Gastrocnemius medialis (tissue), 4 donors: ENCODE results near the gene HLA-DRB1. TPM values are rescaled to one million over a fixed set of nuclear protein-coding genes. Genes with fewer than 3 reads are reported as not detected.

ENCODE experiments used
- ATAC-seq, 2 donors: fragments of 150-250 bp; one replicate each; pipeline ENCODE4 v1.9.1; 2016
- DNase-seq, 2 donors: peaks; one replicate each; pipeline ENCODE4 v3.0.0-alpha.2; 2019
- H3K27ac ChIP-seq, 4 donors: fragments of 200-600 bp; sonication (generic); 1 replicate in 1 of 4; 2 replicates in 3 of 4; pipeline ENCODE4 v1.5.1; 2016 to 2018; ENCODE audit warnings: mild to moderate bottlenecking in 2 of 4, moderate library complexity in 1 of 4
- H3K27me3 ChIP-seq, 3 donors: fragments of 200-600 bp; sonication (generic) in 2 of 3; 1 replicate in 1 of 3; 2 replicates in 2 of 3; pipeline versions ENCODE4 v1.5.1 to v1.6.0; 2016 to 2019; ENCODE audit warnings: mild to moderate bottlenecking in 1 of 3, moderate library complexity in 1 of 3
- H3K36me3 ChIP-seq, 2 donors: fragments of 200-600 bp; sonication (generic) in 1 of 2; one replicate each; pipeline ENCODE4 v1.5.1; 2017 to 2018
- H3K4me1 ChIP-seq, 2 donors: fragments of 200-600 bp; sonication (generic) in 1 of 2; one replicate each; pipeline ENCODE4 v1.5.1; 2016 to 2017; ENCODE audit warnings: mild to moderate bottlenecking in 2 of 2
- H3K4me3 ChIP-seq, 4 donors: fragments of 200-600 bp; sonication (generic) in 3 of 4; 1 replicate in 1 of 4; 2 replicates in 3 of 4; pipeline ENCODE4 v1.5.1; 2016 to 2019; ENCODE audit warnings: mild to moderate bottlenecking in 2 of 4
- H3K9me3 ChIP-seq, 3 donors: fragments of 200-600 bp; sonication (generic) in 2 of 3; 1 replicate in 1 of 3; 2 replicates in 2 of 3; pipeline ENCODE4 v1.5.1; 2016 to 2019
- POLR2A ChIP-seq, 2 donors: fragments of 450-650 bp; IDR thresholded peaks; one replicate each; pipeline ENCODE4 v1.6.1; 2017; ENCODE audit warnings: antibody characterized with exemption in 2 of 2, mild to moderate bottlenecking in 2 of 2, moderate library complexity in 2 of 2
- in situ Hi-C, 4 donors: fragments of 200-750 bp; cut with MboI; loops; one replicate each; pipeline versions ENCODE4 v1.15.0 to v1.8.0; 2017; ENCODE audit warnings: low sequenced_read_pairs in 4 of 4
- intact Hi-C: fragments of 100-400 bp; cut with DNase I; formaldehyde crosslinking; loops from one replicate; pipeline ENCODE4 v1.15.1; 2023; ENCODE audit warnings: low total_unique reads
- total RNA-seq, 4 donors: library from RNA; depleted of rRNA; stranded (reverse); fragments of >200 nt; gene quantifications; one replicate each; pipeline versions ENCODE4 v1.1.0 to v1.2.3, GENCODE V29; 2016
- TF ChIP-seq, protein P1 (sequence below), 5 experiments: fragments of 450-650 bp in 3 of 5; fragments of 200-600 bp in 2 of 5; sonication (generic) in 2 of 5; IDR thresholded peaks in 4 of 5; conservative IDR thresholded peaks in 1 of 5; 1 replicate in 4 of 5; 2 replicates in 1 of 5; pipeline ENCODE4 v1.5.1; 2016 to 2019; ENCODE audit warnings: antibody characterized with exemption in 5 of 5, mild to moderate bottlenecking in 3 of 5, moderate library complexity in 3 of 5

Gene HLA-DRB1
- 10 to 100 TPM in 3 of 4 donors, 1 to 10 TPM in 1; 7.5 to 25.2 (median 16.5) TPM for total RNA-seq

DNA sequence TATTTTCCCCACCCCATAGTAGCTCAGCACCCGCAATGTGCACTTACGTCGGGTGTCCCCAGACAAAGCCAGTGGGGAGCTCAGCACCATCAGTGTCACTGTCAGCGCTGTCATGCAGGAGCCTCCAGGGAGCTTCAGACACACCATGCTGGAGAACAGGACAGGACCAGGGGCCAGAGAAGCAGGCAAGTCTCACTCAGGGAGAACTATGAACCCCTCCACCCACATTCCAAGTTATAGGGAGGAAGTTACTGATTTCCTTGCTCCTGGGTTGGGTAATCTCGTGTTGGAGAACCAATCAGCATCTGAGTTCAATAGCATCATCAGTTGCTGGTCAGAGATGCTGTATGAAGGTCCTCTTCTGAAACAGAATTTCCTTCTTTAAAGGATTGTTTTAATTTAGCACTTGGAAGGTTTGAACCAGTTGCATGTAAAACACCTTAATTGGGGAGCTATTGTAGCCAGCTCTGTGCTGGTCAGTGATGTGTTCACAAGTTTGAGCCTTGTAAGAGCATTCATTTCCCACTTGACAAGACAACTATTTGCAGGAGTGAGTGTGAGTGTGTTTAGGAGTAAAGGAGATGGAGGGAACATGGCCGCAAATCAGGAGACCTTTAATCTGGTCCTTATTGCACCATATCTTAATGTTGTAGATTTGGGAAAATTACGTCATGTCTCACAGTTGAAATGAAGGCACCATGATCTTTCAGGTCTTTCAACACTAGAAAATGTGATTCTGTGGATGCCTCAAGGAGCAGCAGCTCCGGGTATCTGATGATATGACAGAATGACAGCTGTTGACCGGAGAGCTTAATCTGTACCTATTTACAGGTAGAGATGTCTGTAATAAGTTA is at the start of gene HLA-DRB1:
HLA-DRB1 (minus strand) TSS at position 253 of the 854 bp plus-strand sequence; CDS start at position 147, 106 bp downstream.
- intact Hi-C loops (loop anchor here (5.0 kb wide), 1 partner anchor 68 kb away; no protein-coding TSS in a partner anchor), in situ Hi-C loops (loop anchor here (5.0 to 25.0 kb wide), 3 partner anchors 63 to 103 kb away; no protein-coding TSS in a partner anchor)
- Histone ChIP-seq H3K27me3 (no peaks in the 10 kb centered on the region), H3K27ac (peak within 1 kb of the TSS in 1 of 4 donors; percentile 53), H3K4me1 (no peaks in the 10 kb centered on the region), H3K4me3 (peak within 1 kb of the TSS in 1 of 4 donors; percentile 41), H3K36me3 (no peaks in the 10 kb centered on the region), H3K9me3 (no peaks in the 10 kb centered on the region)
- ATAC-seq (peak; percentile 97), DNase-seq (peak in 1 of 2 donors; percentile 20)
- peak in 1 of 2 donors; percentile 60 for TF ChIP-seq POLR2A (IDR thresholded peaks at IDR 0.05)
- TF ChIP-seq, protein P1, sequence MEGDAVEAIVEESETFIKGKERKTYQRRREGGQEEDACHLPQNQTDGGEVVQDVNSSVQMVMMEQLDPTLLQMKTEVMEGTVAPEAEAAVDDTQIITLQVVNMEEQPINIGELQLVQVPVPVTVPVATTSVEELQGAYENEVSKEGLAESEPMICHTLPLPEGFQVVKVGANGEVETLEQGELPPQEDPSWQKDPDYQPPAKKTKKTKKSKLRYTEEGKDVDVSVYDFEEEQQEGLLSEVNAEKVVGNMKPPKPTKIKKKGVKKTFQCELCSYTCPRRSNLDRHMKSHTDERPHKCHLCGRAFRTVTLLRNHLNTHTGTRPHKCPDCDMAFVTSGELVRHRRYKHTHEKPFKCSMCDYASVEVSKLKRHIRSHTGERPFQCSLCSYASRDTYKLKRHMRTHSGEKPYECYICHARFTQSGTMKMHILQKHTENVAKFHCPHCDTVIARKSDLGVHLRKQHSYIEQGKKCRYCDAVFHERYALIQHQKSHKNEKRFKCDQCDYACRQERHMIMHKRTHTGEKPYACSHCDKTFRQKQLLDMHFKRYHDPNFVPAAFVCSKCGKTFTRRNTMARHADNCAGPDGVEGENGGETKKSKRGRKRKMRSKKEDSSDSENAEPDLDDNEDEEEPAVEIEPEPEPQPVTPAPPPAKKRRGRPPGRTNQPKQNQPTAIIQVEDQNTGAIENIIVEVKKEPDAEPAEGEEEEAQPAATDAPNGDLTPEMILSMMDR (IDR thresholded peaks at IDR 0.05 in 4 of 5, conservative IDR thresholded peaks at IDR 0.05 in 1 of 5) = no peak

DNA sequence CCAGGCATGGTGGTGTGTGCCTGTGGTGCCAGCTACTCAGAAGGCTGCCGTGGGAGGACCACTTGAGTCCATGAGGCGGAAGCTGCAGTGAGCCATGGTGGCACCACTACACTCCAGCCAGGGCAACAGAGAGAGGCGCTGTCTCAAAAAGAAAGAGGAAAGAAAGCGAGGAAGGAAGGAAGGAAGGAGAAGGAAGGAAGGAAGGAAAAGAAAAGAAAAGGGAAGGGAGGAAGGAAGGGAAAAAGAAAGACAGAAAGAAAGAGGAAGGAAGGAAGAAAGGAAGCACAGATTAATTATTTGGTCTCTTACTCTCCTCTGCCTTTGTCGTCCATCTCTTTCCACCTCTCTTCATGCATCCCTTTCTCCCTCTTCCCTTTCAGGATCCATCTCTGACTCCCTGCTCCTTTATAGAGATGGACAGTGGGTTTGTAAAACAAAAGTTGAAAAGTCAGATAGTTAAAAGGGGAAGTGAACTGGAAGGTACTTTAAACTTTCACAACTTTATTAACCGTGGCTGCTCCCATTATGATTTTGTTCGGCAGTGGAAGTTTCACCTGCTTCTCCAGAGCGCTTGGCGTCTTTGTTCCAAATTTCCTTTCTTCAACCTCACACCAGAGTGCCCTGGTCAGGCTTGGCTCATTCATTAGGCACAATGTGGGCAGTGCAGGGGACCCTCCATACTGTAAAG is 49.0 kb upstream of the HLA-DRB1 start:
- Histone ChIP-seq H3K9me3 (no peaks in the 10 kb centered on the region), H3K4me1 (no peaks in the 10 kb centered on the region), H3K27me3 (no peaks in the 10 kb centered on the region), H3K36me3 (no peaks in the 10 kb centered on the region), H3K4me3 (no peak overlapping the region), H3K27ac (no peak overlapping the region)
- no peak for TF ChIP-seq POLR2A (IDR thresholded peaks at IDR 0.05)
- TF ChIP-seq, protein P1 (IDR thresholded peaks at IDR 0.05 in 4 of 5, conservative IDR thresholded peaks at IDR 0.05 in 1 of 5) = no peak
- intact Hi-C loops = no loop called here
- ATAC-seq (no peak), DNase-seq (no peak)
- in situ Hi-C loops = no loop called here

DNA sequence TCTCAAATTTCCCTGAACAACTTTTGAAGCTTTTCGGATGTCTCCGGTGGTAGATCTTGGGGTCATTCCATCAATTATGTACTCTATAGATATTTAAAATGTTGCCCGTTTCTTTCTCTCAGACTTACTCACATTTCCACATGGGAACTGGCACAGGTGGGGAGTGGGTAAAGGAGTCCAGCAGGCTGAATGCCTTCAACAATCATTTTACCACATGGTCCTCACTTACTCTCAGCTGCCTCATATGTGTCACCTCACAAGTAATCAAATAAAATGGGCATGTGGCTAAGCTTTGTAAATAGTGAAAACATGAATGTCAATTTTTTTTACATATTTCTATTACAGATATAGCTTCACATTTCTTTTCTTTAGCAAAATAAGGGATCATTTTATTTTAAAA is 48.2 kb upstream of the HLA-DRB1 start:
- no peaks in the 10 kb centered on the region for H3K4me1 ChIP-seq
- TF ChIP-seq, protein P1 (IDR thresholded peaks at IDR 0.05 in 4 of 5, conservative IDR thresholded peaks at IDR 0.05 in 1 of 5) = no peak
- TF ChIP-seq POLR2A (IDR thresholded peaks at IDR 0.05) = no peak
- H3K4me3 ChIP-seq = peak overlapping the region in 1 of 4 donors; percentile 9
- no peaks in the 10 kb centered on the region for H3K27me3 ChIP-seq
- DNase-seq (no peak), ATAC-seq (no peak)
- H3K27ac ChIP-seq = no peak overlapping the region
- in situ Hi-C loops (no loop called here), intact Hi-C loops (no loop called here)
- no peaks in the 10 kb centered on the region for H3K9me3 ChIP-seq
- no peaks in the 10 kb centered on the region for H3K36me3 ChIP-seq

DNA sequence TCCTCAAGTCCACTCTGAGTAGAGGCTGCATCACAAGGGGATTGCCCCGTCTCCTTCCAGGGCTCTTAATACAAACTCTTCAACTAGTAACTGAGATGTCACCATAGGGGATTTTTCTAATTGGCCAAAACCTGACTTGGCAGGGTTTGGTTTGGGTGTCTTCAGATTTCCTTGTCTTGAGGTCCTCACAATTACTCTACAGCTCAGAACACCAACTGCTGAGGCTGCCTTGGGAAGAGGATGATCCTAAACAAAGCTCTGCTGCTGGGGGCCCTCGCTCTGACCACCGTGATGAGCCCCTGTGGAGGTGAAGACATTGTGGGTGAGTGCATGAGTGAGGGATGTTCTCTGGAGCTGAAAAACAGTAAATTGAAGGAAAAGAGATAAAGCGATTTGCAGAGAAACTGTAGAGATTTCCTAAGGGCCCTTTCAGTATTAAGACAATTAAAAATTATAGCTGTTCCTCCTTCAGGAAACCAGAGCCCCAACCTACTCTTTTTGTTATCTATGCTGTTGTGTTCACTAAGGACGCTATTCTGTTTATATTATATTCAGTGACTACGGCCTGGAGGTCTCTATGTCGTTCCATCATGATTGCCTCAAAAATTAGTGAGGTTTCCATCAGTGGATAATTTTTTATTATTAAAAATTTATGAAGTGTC is 47.7 kb upstream of the HLA-DRB1 start, which contains the start of gene HLA-DQA1:
HLA-DQA1 (plus strand) TSS at position 188 of the 662 bp plus-strand sequence; CDS start at position 241, 53 bp downstream.
- in situ Hi-C loops = no loop called here
- no peaks in the 10 kb centered on the region for H3K36me3 ChIP-seq
- H3K27me3 ChIP-seq = no peaks in the 10 kb centered on the region
- H3K4me1 ChIP-seq = no peaks in the 10 kb centered on the region
- H3K9me3 ChIP-seq = no peaks in the 10 kb centered on the region
- peak within 1 kb of the TSS in 1 of 4 donors; percentile 9 for H3K4me3 ChIP-seq
- ATAC-seq = peak in 1 of 2 donors; percentile 69
- TF ChIP-seq, protein P1 (IDR thresholded peaks at IDR 0.05 in 4 of 5, conservative IDR thresholded peaks at IDR 0.05 in 1 of 5) = no peak
- peak in 1 of 2 donors; percentile 27 for TF ChIP-seq POLR2A (IDR thresholded peaks at IDR 0.05)
- intact Hi-C loops = no loop called here
- DNase-seq = no peak
- peak within 1 kb of the TSS in 1 of 4 donors; percentile 21 for H3K27ac ChIP-seq
